Brain microvascular endothelial cell (primary cell): ENCODE data around the gene FGF21.
A peak's percentile ranks its signal among the peaks of the same experiment; 100 is the strongest.

Experiments
- DNase-seq: peaks from one replicate; pipeline ENCODE4 v3.0.0-alpha.2; 2020
- H3K27ac ChIP-seq: fragments of 250-450 bp; sonication (Bioruptor Pico); 2 replicates; pipeline ENCODE4 v1.5.1; 2020; ENCODE audit warnings: mild to moderate bottlenecking, moderate library complexity
- H3K27me3 ChIP-seq: fragments of 250-450 bp; sonication (Bioruptor Pico); replicated peaks from 2 replicates; pipeline ENCODE4 v1.5.1; 2020; ENCODE audit warnings: mild to moderate bottlenecking
- H3K36me3 ChIP-seq: fragments of 250-450 bp; sonication (Bioruptor Pico); replicated peaks from 2 replicates; pipeline ENCODE4 v1.5.1; 2020; ENCODE audit warnings: mild to moderate bottlenecking
- H3K4me3 ChIP-seq: 2 replicates; pipeline ENCODE4 v1.5.1; 2011; ENCODE audit warnings: low read depth, mild to moderate bottlenecking, control low read depth, low read length, moderate library complexity
- CTCF ChIP-seq: IDR thresholded peaks from 2 replicates; pipeline ENCODE4 v1.5.1; 2011; ENCODE audit warnings: low read depth, mild to moderate bottlenecking, moderate library complexity, low read length, control low read depth, inconsistent platforms; ENCODE audit errors: missing control alignments
- in situ Hi-C: cut with HindIII; loops from 2 replicates; pipeline ENCODE4 v1.10.0; 2017; ENCODE audit warnings: low sequenced_read_pairs, low pct_ligation_motif_present

FGF21 gene

GRCh38 chr19:48719263-48720171, 35.8 kb upstream of the FGF21 start, which contains the start of gene MAMSTR:
Gene MAMSTR (minus strand): TSS chr19:48719725. CDS start chr19:48719031, 694 bp downstream.
- Histone ChIP-seq H3K4me3 (peak within 1 kb of the TSS; percentile 71), H3K36me3 (no peaks in the 10 kb centered on the region), H3K27ac (no peak within 1 kb of the TSS), H3K27me3 (no peaks in the 10 kb centered on the region)
- TF ChIP-seq CTCF, result no peak
- in situ Hi-C loops, result no loop called here
- no peak for DNase-seq

- no peak for DNase-seq
- Histone ChIP-seq H3K4me3 (peak overlapping the region; percentile 71), H3K27ac (no peak overlapping the region), H3K36me3 (no peaks in the 10 kb centered on the region), H3K27me3 (no peaks in the 10 kb centered on the region)
- in situ Hi-C loops, result no loop called here
- no peak for TF ChIP-seq CTCF
Measured at GRCh38 chr19:48720251-48720612, 35.1 kb upstream of the FGF21 start.

- peak overlapping the region; percentile 93 for H3K27ac ChIP-seq
- in situ Hi-C loops, result no loop called here
- H3K36me3 ChIP-seq, result no peaks in the 10 kb centered on the region
- peak overlapping the region; percentile 71 for H3K4me3 ChIP-seq
- H3K27me3 ChIP-seq, result no peaks in the 10 kb centered on the region
- no peak for TF ChIP-seq CTCF
- peak; percentile 100 for DNase-seq
Measured at GRCh38 chr19:48720613-48721296, 34.6 kb upstream of the FGF21 start.

GRCh38 chr19:48722196-48722708, 33.1 kb upstream of the FGF21 start:
- in situ Hi-C loops, result no loop called here
- no peaks in the 10 kb centered on the region for H3K27me3 ChIP-seq
- no peaks in the 10 kb centered on the region for H3K36me3 ChIP-seq
- DNase-seq, result no peak
- no peak overlapping the region for H3K27ac ChIP-seq
- H3K4me3 ChIP-seq, result no peak overlapping the region
- no peak for TF ChIP-seq CTCF

GRCh38 chr19:48724796-48725753, 30.2 kb upstream of the FGF21 start:
- Histone ChIP-seq H3K27ac (peak overlapping the region; percentile 58), H3K4me3 (no peak overlapping the region), H3K36me3 (no peaks in the 10 kb centered on the region), H3K27me3 (no peaks in the 10 kb centered on the region)
- in situ Hi-C loops, result no loop called here
- peak; percentile 88 for DNase-seq
- no peak for TF ChIP-seq CTCF
